Transverse colon (tissue), 4 donors: Measurements from ENCODE around the gene TULP4. TPM values are rescaled to one million over a fixed set of nuclear protein-coding genes. Genes with fewer than 3 reads are reported as not detected.

Experiments used
- DNase-seq: peaks from one replicate; pipeline ENCODE4 v3.0.0-alpha.2; 2019
- H3K27ac ChIP-seq, 4 donors: fragments of 200-600 bp; sonication (generic); 2 replicates each; pipeline ENCODE4 v1.5.1; 2016 to 2018; ENCODE audit warnings: inconsistent platforms in 4 of 4
- H3K27me3 ChIP-seq: fragments of 200-600 bp; sonication (generic); 2 replicates; pipeline ENCODE4 v1.5.1; 2017; ENCODE audit warnings: inconsistent platforms
- H3K36me3 ChIP-seq, 4 donors: fragments of 200-600 bp; sonication (generic); 2 replicates each; pipeline ENCODE4 v1.5.1; 2017 to 2019; ENCODE audit warnings: inconsistent platforms in 4 of 4
- H3K4me1 ChIP-seq, 4 donors: fragments of 200-600 bp; sonication (generic); 2 replicates each; pipeline ENCODE4 v1.5.1; 2017 to 2020; ENCODE audit warnings: inconsistent platforms in 4 of 4
- H3K4me3 ChIP-seq, 4 donors: fragments of 200-600 bp; sonication (generic); 1 replicate in 1 of 4; 2 replicates in 3 of 4; pipeline versions ENCODE4 v1.5.1 to v1.6.1; 2017 to 2019; ENCODE audit warnings: inconsistent platforms in 4 of 4
- H3K9me3 ChIP-seq, 2 donors: fragments of 200-600 bp; sonication (generic); 2 replicates each; pipeline ENCODE4 v1.5.1; 2017 to 2019; ENCODE audit warnings: inconsistent platforms in 2 of 2
- EP300 ChIP-seq: sonication (generic); formaldehyde crosslinking; IDR thresholded peaks from one replicate; pipeline ENCODE4 v1.6.1; 2017; ENCODE audit warnings: antibody characterized with exemption, low read depth
- POLR2A ChIP-seq: fragments of 450-650 bp; IDR thresholded peaks from one replicate; pipeline ENCODE4 v1.6.1; 2016; ENCODE audit warnings: antibody characterized with exemption, mild to moderate bottlenecking, moderate library complexity
- POLR2AphosphoS5 ChIP-seq, 3 donors: sonication (generic); formaldehyde crosslinking; IDR thresholded peaks; one replicate each; pipeline ENCODE4 v1.6.1; 2016; ENCODE audit warnings: antibody characterized with exemption in 3 of 3
- WGBS, 2 donors: methylation state at CpG; one replicate each; pipeline ENCODE4 v1.1.5; 2018; ENCODE audit warnings: low coverage in 1 of 2; 5-methylcytosine and 5-hydroxymethylcytosine counted together
- in situ Hi-C, 4 donors: fragments of 200-750 bp; cut with MboI; loops; one replicate each; pipeline versions ENCODE4 v1.15.0 to v1.15.1; 2017; ENCODE audit warnings: low sequenced_read_pairs in 3 of 4, low pct_ligation_motif_present in 1 of 4, low pct_unique_long_range_greater_than_20kb in 1 of 4
- intact Hi-C: fragments of 100-400 bp; cut with DNase I; formaldehyde crosslinking; loops from one replicate; pipeline ENCODE4 v1.15.1; 2023; ENCODE audit warnings: low total_unique reads
- total RNA-seq, 4 donors: library from RNA; depleted of rRNA; stranded (reverse); fragments of >200 nt; gene quantifications; one replicate each; pipeline ENCODE4 v1.1.0, GENCODE V29; 2016
- TF ChIP-seq, protein P1 (sequence below), 5 experiments: fragments of 200-600 bp in 3 of 5; fragments of 450-650 bp in 2 of 5; sonication (generic) in 3 of 5; IDR thresholded peaks; 1 replicate in 2 of 5; 2 replicates in 3 of 5; pipeline ENCODE4 v1.5.1; 2016 to 2017; ENCODE audit warnings: antibody characterized with exemption in 5 of 5, inconsistent platforms in 3 of 5, mild to moderate bottlenecking in 2 of 5, moderate library complexity in 1 of 5

Gene TULP4
- total RNA-seq, 4 donors from 2014 or later: 53.9 to 138 (median 95.1) TPM

- in situ Hi-C loops: no loop called here
- H3K27me3 ChIP-seq: no peaks in the 10 kb centered on the region
These were observed 189.3 kb downstream of the TULP4 start for GRCh38 chr6:158501360-158502262.

GRCh38 chr6:158502263-158502950 is 190.1 kb downstream of the TULP4 start:
- Histone ChIP-seq H3K27me3 (no peaks in the 10 kb centered on the region), H3K4me1 (no peaks in the 10 kb centered on the region), H3K36me3 (peaks cover 0 to 12% (median 4%) of the 10 kb centered on the region in 4 donors), H3K27ac (no peak overlapping the region), H3K4me3 (no peak overlapping the region), H3K9me3 (no peaks in the 10 kb centered on the region)
- in situ Hi-C loops (no loop called here), intact Hi-C loops (no loop called here)
- no peak for DNase-seq
- 97% methylated on average over 40 of the region's 43 CpGs; no CpG with 5 or more reads in 1 of the 2 donors for WGBS, 2 donors
- TF ChIP-seq EP300 (no peak), POLR2A (no peak), POLR2AphosphoS5 (IDR thresholded peaks at IDR 0.05) (no peak)
- TF ChIP-seq, protein P1, sequence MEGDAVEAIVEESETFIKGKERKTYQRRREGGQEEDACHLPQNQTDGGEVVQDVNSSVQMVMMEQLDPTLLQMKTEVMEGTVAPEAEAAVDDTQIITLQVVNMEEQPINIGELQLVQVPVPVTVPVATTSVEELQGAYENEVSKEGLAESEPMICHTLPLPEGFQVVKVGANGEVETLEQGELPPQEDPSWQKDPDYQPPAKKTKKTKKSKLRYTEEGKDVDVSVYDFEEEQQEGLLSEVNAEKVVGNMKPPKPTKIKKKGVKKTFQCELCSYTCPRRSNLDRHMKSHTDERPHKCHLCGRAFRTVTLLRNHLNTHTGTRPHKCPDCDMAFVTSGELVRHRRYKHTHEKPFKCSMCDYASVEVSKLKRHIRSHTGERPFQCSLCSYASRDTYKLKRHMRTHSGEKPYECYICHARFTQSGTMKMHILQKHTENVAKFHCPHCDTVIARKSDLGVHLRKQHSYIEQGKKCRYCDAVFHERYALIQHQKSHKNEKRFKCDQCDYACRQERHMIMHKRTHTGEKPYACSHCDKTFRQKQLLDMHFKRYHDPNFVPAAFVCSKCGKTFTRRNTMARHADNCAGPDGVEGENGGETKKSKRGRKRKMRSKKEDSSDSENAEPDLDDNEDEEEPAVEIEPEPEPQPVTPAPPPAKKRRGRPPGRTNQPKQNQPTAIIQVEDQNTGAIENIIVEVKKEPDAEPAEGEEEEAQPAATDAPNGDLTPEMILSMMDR (IDR thresholded peaks at IDR 0.05): no peak

More at GRCh38 chr6:158501360-158502262, 189.3 kb downstream of the TULP4 start:
- no peaks in the 10 kb centered on the region for H3K4me1 ChIP-seq
- no peak overlapping the region for H3K27ac ChIP-seq
- no peak for DNase-seq
- intact Hi-C loops: no loop called here
- no peak overlapping the region for H3K4me3 ChIP-seq
- H3K9me3 ChIP-seq: no peaks in the 10 kb centered on the region
- TF ChIP-seq, protein P1 (IDR thresholded peaks at IDR 0.05): no peak
- no peak for TF ChIP-seq POLR2A
- no peak for TF ChIP-seq EP300
- TF ChIP-seq POLR2AphosphoS5 (IDR thresholded peaks at IDR 0.05): no peak
- 58 to 95% methylated on average over 3 to 21 of the region's 26 CpGs for WGBS, 2 donors
- H3K36me3 ChIP-seq: peaks cover 0 to 12% (median 4%) of the 10 kb centered on the region in 4 donors

GRCh38 chr6:158503222-158503621 is 191.0 kb downstream of the TULP4 start:
- H3K27me3 ChIP-seq: no peaks in the 10 kb centered on the region
- intact Hi-C loops: no loop called here
- DNase-seq: no peak
- H3K4me3 ChIP-seq: no peak overlapping the region
- TF ChIP-seq POLR2AphosphoS5 (IDR thresholded peaks at IDR 0.05): no peak
- TF ChIP-seq EP300: no peak
- TF ChIP-seq, protein P1 (IDR thresholded peaks at IDR 0.05): no peak
- TF ChIP-seq POLR2A: no peak
- peaks cover 0 to 9% (median 0%) of the 10 kb centered on the region in 4 donors for H3K36me3 ChIP-seq
- in situ Hi-C loops: no loop called here
- no peaks in the 10 kb centered on the region for H3K9me3 ChIP-seq
- H3K4me1 ChIP-seq: no peaks in the 10 kb centered on the region
- H3K27ac ChIP-seq: no peak overlapping the region
- WGBS, 2 donors: 92% methylated on average over 7 of the region's 7 CpGs; no CpG with 5 or more reads in 1 of the 2 donors

DNA sequence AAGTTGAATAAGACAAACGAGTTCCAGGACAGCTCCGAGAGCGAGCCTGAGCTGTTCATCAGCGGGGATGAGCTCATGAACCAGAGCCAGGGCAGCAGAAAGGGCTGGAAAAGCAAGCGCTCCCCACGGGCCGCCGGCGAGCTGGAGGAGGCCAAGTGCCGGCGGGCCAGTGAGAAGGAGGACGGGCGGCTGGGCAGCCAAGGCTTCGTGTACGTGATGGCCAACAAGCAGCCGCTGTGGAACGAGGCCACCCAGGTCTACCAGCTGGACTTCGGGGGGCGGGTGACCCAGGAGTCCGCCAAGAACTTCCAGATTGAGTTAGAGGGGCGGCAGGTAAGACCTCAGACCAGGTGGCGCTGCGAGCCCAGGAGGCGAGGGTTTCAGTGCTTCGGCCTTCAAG is 191.6 kb downstream of the TULP4 start:
- Histone ChIP-seq H3K36me3 (peaks cover 0 to 4% (median 0%) of the 10 kb centered on the region in 4 donors), H3K4me3 (no peak overlapping the region), H3K27ac (no peak overlapping the region), H3K9me3 (no peaks in the 10 kb centered on the region), H3K27me3 (no peaks in the 10 kb centered on the region), H3K4me1 (no peaks in the 10 kb centered on the region)
- in situ Hi-C loops (no loop called here), intact Hi-C loops (no loop called here)
- DNase-seq: no peak
- TF ChIP-seq POLR2A (no peak), POLR2AphosphoS5 (IDR thresholded peaks at IDR 0.05) (no peak), EP300 (no peak)
- TF ChIP-seq, protein P1 (IDR thresholded peaks at IDR 0.05): no peak
- 95 to 96% methylated on average over 4 to 25 of the region's 25 CpGs for WGBS, 2 donors
